DOHH2 (cell line): Measurements from ENCODE around the gene ITPRID2.

Experiments used
- H3F3A ChIP-seq: fragments of 200-600 bp; sonication (generic), shearing (Covaris generic); 2 replicates; pipeline ENCODE4 v1.6.0; 2016; ENCODE audit warnings: antibody characterized with exemption, mild to moderate bottlenecking; ENCODE audit not compliant: control insufficient read depth, insufficient read depth
- H3K27ac ChIP-seq: fragments of 200-600 bp; sonication (generic); 2 replicates; pipeline ENCODE4 v1.5.1; 2014; ENCODE audit warnings: low read depth, mild to moderate bottlenecking, low read length, moderate library complexity
- H3K27me3 ChIP-seq: fragments of 200-600 bp; sonication (generic); 2 replicates; pipeline ENCODE4 v1.6.1; 2014; ENCODE audit warnings: mild to moderate bottlenecking, low read length, mixed read lengths; ENCODE audit not compliant: control insufficient read depth
- H3K36me3 ChIP-seq: fragments of 200-600 bp; sonication (generic); 2 replicates; pipeline ENCODE4 v1.6.1; 2014; ENCODE audit warnings: mild to moderate bottlenecking, low read length, moderate library complexity, mixed read lengths; ENCODE audit not compliant: control insufficient read depth
- H3K4me1 ChIP-seq: fragments of 200-600 bp; sonication (generic); 2 replicates; pipeline ENCODE4 v1.6.1; 2014; ENCODE audit warnings: mild to moderate bottlenecking, low read length, mixed read lengths; ENCODE audit not compliant: control insufficient read depth
- H3K4me2 ChIP-seq: fragments of 200-600 bp; sonication (generic); 2 replicates; pipeline ENCODE4 v1.6.0; 2014; ENCODE audit warnings: mild to moderate bottlenecking, low read length, moderate library complexity
- H3K4me3 ChIP-seq: fragments of 200-600 bp; sonication (generic); 2 replicates; pipeline ENCODE4 v1.5.1; 2014; ENCODE audit warnings: mild to moderate bottlenecking, low read length, mixed read lengths
- H3K79me2 ChIP-seq: fragments of 200-600 bp; sonication (generic); 2 replicates; pipeline ENCODE4 v1.6.1; 2014; ENCODE audit warnings: mild to moderate bottlenecking, low read length, mixed read lengths; ENCODE audit not compliant: control insufficient read depth
- H3K9me2 ChIP-seq: fragments of 200-600 bp; sonication (generic); replicated peaks from 2 replicates; pipeline ENCODE4 v1.6.1; 2014; ENCODE audit warnings: mild to moderate bottlenecking, low read length, mixed read lengths; ENCODE audit not compliant: control insufficient read depth
- H3K9me3 ChIP-seq: fragments of 200-600 bp; sonication (generic); 2 replicates; pipeline ENCODE4 v1.6.1; 2014; ENCODE audit warnings: antibody characterized with exemption, low read length, mixed read lengths; ENCODE audit not compliant: control insufficient read depth, insufficient read depth
- H4K20me1 ChIP-seq: fragments of 200-600 bp; sonication (generic); 2 replicates; pipeline ENCODE4 v1.6.0; 2014; ENCODE audit warnings: low read depth, mild to moderate bottlenecking, antibody characterized with exemption, low read length, moderate library complexity; ENCODE audit not compliant: control insufficient read depth, insufficient read depth
- EZH2phosphoT487 ChIP-seq: fragments of 200-600 bp; sonication (generic); IDR thresholded peaks from 2 replicates; pipeline ENCODE4 v1.6.1; 2017; ENCODE audit warnings: borderline replicate concordance, mild to moderate bottlenecking, antibody characterized with exemption, low read length, moderate library complexity, mixed read lengths
- TF ChIP-seq, protein P1 (sequence below): fragments of 200-600 bp; sonication (generic); IDR thresholded peaks from one replicate; pipeline ENCODE4 v1.5.1; 2014; ENCODE audit warnings: antibody characterized with exemption, mild to moderate bottlenecking, low read depth, low read length; ENCODE audit not compliant: poor library complexity, severe bottlenecking

ITPRID2 gene

DNA sequence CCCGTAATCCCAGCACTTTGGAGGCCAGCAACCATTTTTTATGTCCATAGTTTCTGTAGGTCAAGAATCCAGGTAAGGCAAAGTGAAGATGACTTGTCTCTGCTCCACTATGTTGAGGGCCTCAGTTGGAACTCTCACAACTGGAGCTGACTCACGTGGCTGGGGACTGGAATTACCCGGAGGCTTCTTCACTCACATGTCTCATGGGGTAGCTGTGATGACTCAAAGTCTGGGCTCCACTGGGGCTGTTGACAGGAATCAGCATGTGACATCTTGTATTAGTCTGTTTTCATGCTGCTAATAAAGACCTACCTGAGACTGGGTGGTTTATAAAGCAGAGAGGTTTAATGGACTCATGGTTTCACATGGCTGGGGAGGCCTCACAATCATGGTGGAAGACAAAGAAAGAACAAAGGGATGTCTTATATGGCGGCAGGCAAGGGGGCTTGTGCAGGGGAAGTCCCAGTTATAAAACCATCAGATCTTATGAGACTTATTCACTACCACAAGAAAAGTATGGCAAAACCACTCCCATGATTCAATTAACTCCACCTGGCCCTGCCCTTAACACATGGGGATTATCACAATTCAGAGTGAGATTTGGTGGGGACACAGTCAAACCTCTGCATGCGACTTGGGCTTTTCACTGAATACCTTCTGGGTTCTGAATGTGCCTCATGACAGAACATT is 86.3 kb downstream of the ITPRID2 start:
- Histone ChIP-seq H3K9me3 (no peaks in the 10 kb centered on the region), H3K36me3 (no peaks in the 10 kb centered on the region), H3K27ac (no peak overlapping the region), H3K79me2 (no peaks in the 10 kb centered on the region), H3K9me2 (no peaks in the 10 kb centered on the region), H3K4me3 (no peak overlapping the region), H3K27me3 (no peaks in the 10 kb centered on the region), H3F3A (no peaks in the 10 kb centered on the region), H3K4me1 (no peaks in the 10 kb centered on the region), H4K20me1 (no peaks in the 10 kb centered on the region), H3K4me2 (no peak overlapping the region)
- no peak for TF ChIP-seq EZH2phosphoT487
- TF ChIP-seq, protein P1, sequence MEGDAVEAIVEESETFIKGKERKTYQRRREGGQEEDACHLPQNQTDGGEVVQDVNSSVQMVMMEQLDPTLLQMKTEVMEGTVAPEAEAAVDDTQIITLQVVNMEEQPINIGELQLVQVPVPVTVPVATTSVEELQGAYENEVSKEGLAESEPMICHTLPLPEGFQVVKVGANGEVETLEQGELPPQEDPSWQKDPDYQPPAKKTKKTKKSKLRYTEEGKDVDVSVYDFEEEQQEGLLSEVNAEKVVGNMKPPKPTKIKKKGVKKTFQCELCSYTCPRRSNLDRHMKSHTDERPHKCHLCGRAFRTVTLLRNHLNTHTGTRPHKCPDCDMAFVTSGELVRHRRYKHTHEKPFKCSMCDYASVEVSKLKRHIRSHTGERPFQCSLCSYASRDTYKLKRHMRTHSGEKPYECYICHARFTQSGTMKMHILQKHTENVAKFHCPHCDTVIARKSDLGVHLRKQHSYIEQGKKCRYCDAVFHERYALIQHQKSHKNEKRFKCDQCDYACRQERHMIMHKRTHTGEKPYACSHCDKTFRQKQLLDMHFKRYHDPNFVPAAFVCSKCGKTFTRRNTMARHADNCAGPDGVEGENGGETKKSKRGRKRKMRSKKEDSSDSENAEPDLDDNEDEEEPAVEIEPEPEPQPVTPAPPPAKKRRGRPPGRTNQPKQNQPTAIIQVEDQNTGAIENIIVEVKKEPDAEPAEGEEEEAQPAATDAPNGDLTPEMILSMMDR, result no peak

DNA sequence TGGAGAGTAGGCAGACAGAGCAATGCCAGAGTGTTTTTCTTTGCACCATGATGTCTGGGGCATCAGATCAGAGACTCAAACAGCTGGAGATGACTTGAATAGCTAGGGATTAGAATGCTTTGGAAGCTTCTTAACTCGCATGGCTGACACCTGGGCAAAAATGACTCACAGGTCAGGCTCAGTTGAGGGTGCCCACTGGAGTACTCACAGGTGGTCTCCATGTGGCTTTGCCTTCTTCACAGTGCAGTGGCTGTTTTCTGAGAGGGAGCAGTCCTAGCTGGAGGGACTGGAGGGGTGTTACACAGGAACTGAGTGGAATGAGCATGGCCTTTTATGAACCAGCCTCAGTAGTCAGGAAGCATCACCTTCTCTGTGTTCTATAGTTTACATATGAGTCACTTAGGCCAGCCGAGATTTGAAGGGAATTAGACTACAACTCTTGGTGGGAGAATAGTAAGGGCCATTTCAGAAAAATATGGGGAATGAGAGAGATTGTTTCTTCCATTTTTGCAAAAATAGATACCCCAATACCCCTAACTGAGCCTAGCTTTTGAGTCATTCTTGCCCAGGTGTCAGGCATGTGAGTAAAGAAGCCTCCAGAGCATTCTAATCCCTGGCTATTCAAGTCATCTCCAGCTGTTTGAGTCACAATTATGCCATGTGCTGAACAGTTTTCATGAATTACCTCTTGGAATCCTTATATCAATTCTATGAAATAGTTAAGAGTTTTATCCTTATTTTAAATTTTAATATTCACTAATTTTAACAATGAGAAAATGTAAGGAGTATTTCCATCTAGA is 87.0 kb downstream of the ITPRID2 start:
- Histone ChIP-seq H3K4me2 (no peak overlapping the region), H3K27ac (no peak overlapping the region), H4K20me1 (no peaks in the 10 kb centered on the region), H3K27me3 (no peaks in the 10 kb centered on the region), H3K79me2 (no peaks in the 10 kb centered on the region), H3F3A (no peaks in the 10 kb centered on the region), H3K4me3 (no peak overlapping the region), H3K9me3 (no peaks in the 10 kb centered on the region), H3K36me3 (no peaks in the 10 kb centered on the region), H3K9me2 (no peaks in the 10 kb centered on the region), H3K4me1 (no peaks in the 10 kb centered on the region)
- no peak for TF ChIP-seq EZH2phosphoT487
- TF ChIP-seq, protein P1, result no peak
